HepG2 (cell line): ENCODE measurements around the gene GBP1. TPM values are rescaled to one million over a fixed set of nuclear protein-coding genes. Genes with fewer than 3 reads are reported as not detected.

Source experiments
- ATAC-seq: fragments of 200-7000 bp; cut with Tn5 transposase; 3 replicates; pipeline ENCODE4 v1.9.1; 2020; ENCODE audit warnings: mild to moderate bottlenecking, moderate library complexity
- BruUV-seq: library from RNA; stranded (reverse); fragments of 400-500 nt; replicated peaks from 2 replicates; lab custom pipeline; 2021; lab: Mats Ljungman, UMichigan
- CTCF ChIA-PET: fragments of 300-600 bp; formaldehyde crosslinking; extraction: SDS; loops from one replicate; lab custom pipeline; 2021; ENCODE audit warnings: low total read pairs, inconsistent platforms, low intra/inter-chr PET ratio; lab: Yijun Ruan, JAX
- POLR2A ChIA-PET: fragments of 350-600 bp; sonication (Branson Sonifier 250); formaldehyde crosslinking; loops from one replicate; lab custom pipeline; 2020; ENCODE audit warnings: antibody characterized with exemption, inconsistent platforms; lab: Yijun Ruan, JAX
- DNase-seq: peaks from one replicate; pipeline ENCODE4 v3.0.0-alpha.2; 2015; ENCODE audit warnings: low spot score
- FAIRE-seq: peaks from 3 replicates; lab custom pipeline; 2011; peaks lifted over from hg19 to GRCh38; lab: Jason Lieb, UNC
- H2AFZ ChIP-seq: one replicate; pipeline ENCODE4 v1.6.1; 2011; ENCODE audit warnings: low read length, inconsistent platforms
- H3K27ac ChIP-seq: fragments of 300-600 bp; 3 replicates; pipeline ENCODE4 v1.8.0; 2011; ENCODE audit warnings: mixed run types, mild to moderate bottlenecking, mixed read lengths, low read length, inconsistent platforms; ENCODE audit not compliant: insufficient read depth; ENCODE audit errors: extremely low read length
- H3K27me3 ChIP-seq, 2 experiments: fragments of 200-600 bp in 1 of 2; 2 replicates in 1 of 2; 3 replicates in 1 of 2; pipeline versions ENCODE4 v1.6.0 to v1.8.0; 2011; ENCODE audit warnings: low read length in 2 of 2, mild to moderate bottlenecking in 2 of 2, moderate library complexity in 2 of 2, inconsistent platforms in 1 of 2; ENCODE audit not compliant: insufficient read depth in 2 of 2, control insufficient read depth in 1 of 2
- H3K36me3 ChIP-seq, 2 experiments: fragments of 200-600 bp in 1 of 2; replicated peaks in 1 of 2; 2 replicates in 1 of 2; 3 replicates in 1 of 2; pipeline versions ENCODE4 v1.5.1 to v1.8.0; 2011; ENCODE audit warnings: low read length in 2 of 2, inconsistent platforms in 1 of 2; ENCODE audit not compliant: insufficient read depth in 2 of 2, control insufficient read depth in 1 of 2
- H3K4me1 ChIP-seq: 2 replicates; pipeline ENCODE4 v1.5.1; 2012; ENCODE audit warnings: low read length, inconsistent platforms; ENCODE audit not compliant: insufficient read depth
- H3K4me2 ChIP-seq: 2 replicates; pipeline ENCODE4 v1.6.0; 2011; ENCODE audit warnings: low read depth, low read length, inconsistent platforms
- H3K4me3 ChIP-seq, 3 experiments: fragments of 200-600 bp in 1 of 3; sonication (generic), shearing (Covaris generic) in 1 of 3; replicated peaks in 1 of 3; 2 replicates each; pipeline ENCODE4 v1.5.1; 2011 to 2016; ENCODE audit warnings: low read length in 3 of 3, inconsistent platforms in 2 of 3, low read depth in 2 of 3, mild to moderate bottlenecking in 2 of 3, control low read depth in 1 of 3, mixed read lengths in 1 of 3; ENCODE audit not compliant: insufficient read depth in 1 of 3
- H3K79me2 ChIP-seq: one replicate; pipeline ENCODE4 v1.6.1; 2011; ENCODE audit warnings: low read length, inconsistent platforms; ENCODE audit not compliant: insufficient read depth
- H3K9ac ChIP-seq: 2 replicates; pipeline ENCODE4 v1.6.0; 2011; ENCODE audit warnings: mild to moderate bottlenecking, low read depth, low read length, inconsistent platforms; ENCODE audit not compliant: insufficient read depth
- H3K9me3 ChIP-seq: 2 replicates; pipeline ENCODE4 v1.5.1; 2012; ENCODE audit warnings: mild to moderate bottlenecking, low read length
- H4K20me1 ChIP-seq: 2 replicates; pipeline ENCODE4 v1.6.0; 2011; ENCODE audit warnings: inconsistent platforms, mild to moderate bottlenecking, low read length, moderate library complexity; ENCODE audit not compliant: insufficient read depth
- JARID2 ChIP-seq: sonication (generic); formaldehyde crosslinking; IDR thresholded peaks from 2 replicates; pipeline ENCODE4 v1.8.1; 2023; ENCODE audit warnings: missing genetic modification reagents, inconsistent platforms; ENCODE audit not compliant: insufficient replicate concordance
- MTF2 ChIP-seq: sonication (generic); formaldehyde crosslinking; IDR thresholded peaks from 2 replicates; pipeline ENCODE4 v1.5.0; 2020; ENCODE audit warnings: missing genetic modification reagents, borderline replicate concordance
- RFX5 ChIP-seq: IDR thresholded peaks from 2 replicates; pipeline ENCODE4 v1.6.1; 2011; ENCODE audit warnings: low read depth, low read length, improper control_type of control experiment
- ZNF138 ChIP-seq: sonication (generic); formaldehyde crosslinking; IDR thresholded peaks from 2 replicates; pipeline ENCODE4 v1.5.0; 2020; ENCODE audit warnings: mild to moderate bottlenecking, low read depth, missing genetic modification reagents
- ZNF180 ChIP-seq: sonication (generic); formaldehyde crosslinking; IDR thresholded peaks from 2 replicates; pipeline ENCODE4 v1.4.0; 2020; ENCODE audit warnings: low read depth, missing genetic modification reagents, borderline replicate concordance
- ZNF343 ChIP-seq: sonication (generic); formaldehyde crosslinking; IDR thresholded peaks from 2 replicates; pipeline ENCODE4 v1.4.0; 2020; ENCODE audit warnings: mild to moderate bottlenecking, missing genetic modification reagents
- ZNF556 ChIP-seq: sonication (generic); formaldehyde crosslinking; IDR thresholded peaks from 2 replicates; pipeline ENCODE4 v1.4.0; 2020; ENCODE audit warnings: mild to moderate bottlenecking, missing genetic modification reagents, borderline replicate concordance
- ZNF878 ChIP-seq: sonication (generic); formaldehyde crosslinking; IDR thresholded peaks from 2 replicates; pipeline ENCODE4 v1.8.1; 2023; ENCODE audit warnings: mild to moderate bottlenecking, missing genetic modification reagents, moderate library complexity
- ZSCAN29 ChIP-seq: sonication (generic); formaldehyde crosslinking; conservative IDR thresholded peaks from 2 replicates; pipeline ENCODE4 v1.4.0; 2020; ENCODE audit warnings: mild to moderate bottlenecking, missing genetic modification reagents
- WGBS: methylation state at CpG from one replicate; pipeline ENCODE4 v1.1.6; 2017; ENCODE audit warnings: low lambda C conversion rate; 5-methylcytosine and 5-hydroxymethylcytosine counted together
- in situ Hi-C: cut with HindIII; loops from 2 replicates; pipeline ENCODE4 v1.10.0; 2017; ENCODE audit warnings: low pct_unique_long_range_greater_than_20kb; ENCODE audit not compliant: extremely low pct_ligation_motif_present
- intact Hi-C: fragments of 100-400 bp; cut with micrococcal nuclease; formaldehyde crosslinking; loops from one replicate; pipeline ENCODE4 v1.10.0; 2022; ENCODE audit not compliant: unreplicated experiment
- polyA plus RNA-seq, 8 experiments: library from polyadenylated mRNA; depleted of rRNA in 3 of 8; stranded (reverse) in 7 of 8; unstranded in 1 of 8; fragments of >200 nt; fragmentation: Illumina TruSeq in 4 of 8; extraction: Trizol in 4 of 8; gene quantifications; 2 replicates each; pipeline versions ENCODE4 v1.2.1 to v1.2.3, GENCODE V29; 2011 to 2016; ENCODE audit warnings: low read depth in 4 of 8, missing spikeins in 1 of 8, mixed read lengths in 1 of 8; ENCODE audit not compliant: insufficient read depth in 1 of 8
- total RNA-seq, 5 experiments: library from RNA; depleted of rRNA; stranded (reverse); fragments of >200 nt; fragmentation: Illumina TruSeq; extraction: Trizol; gene quantifications; 2 replicates each; pipeline ENCODE4 v1.2.3, GENCODE V29; 2016; ENCODE audit warnings: low read depth in 1 of 5
- TF ChIP-seq, protein P1 (sequence below): sonication (generic); formaldehyde crosslinking; IDR thresholded peaks from 2 replicates; pipeline ENCODE4 v1.4.0; 2020; ENCODE audit warnings: missing genetic modification reagents, borderline replicate concordance
- TF ChIP-seq, protein P2 (sequence below): sonication (generic); formaldehyde crosslinking; conservative IDR thresholded peaks from 2 replicates; pipeline ENCODE4 v1.8.0; 2022; ENCODE audit warnings: low read depth, missing genetic modification reagents
- TF ChIP-seq, protein P3 (sequence below): IDR thresholded peaks from 2 replicates; pipeline ENCODE4 v1.6.1; 2016; ENCODE audit warnings: mild to moderate bottlenecking

Gene GBP1
- total and polyA plus RNA-seq, 2 of the 13 experiments (the other 11 are each of a cell fraction or from before 2014, with no cell fraction given) = 0.62 to 2.3 TPM

DNA sequence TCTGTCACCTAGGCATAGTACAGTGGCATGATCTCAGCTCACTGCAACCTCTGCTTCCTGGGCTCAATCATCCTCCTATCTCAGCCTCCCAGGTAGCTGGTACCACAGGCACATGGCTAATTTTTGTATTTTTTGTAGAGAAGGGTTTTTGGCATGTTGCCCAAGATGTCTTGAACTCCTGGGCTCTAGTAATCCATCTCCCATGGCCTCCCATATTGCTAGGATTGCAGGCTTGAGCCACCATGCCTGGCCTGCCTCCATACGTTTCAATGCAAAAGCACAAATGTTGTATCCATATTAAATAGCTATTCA is 24.7 kb downstream of the GBP1 start:
- no peak overlapping the region for H3K4me2 ChIP-seq
- no peak overlapping the region for H3K27ac ChIP-seq
- CTCF ChIA-PET = no interaction called here
- H4K20me1 ChIP-seq = no peaks in the 10 kb centered on the region
- POLR2A ChIA-PET = no interaction called here
- H3K9me3 ChIP-seq = peaks cover 18% of the 10 kb centered on the region
- no peak for ATAC-seq
- H3K79me2 ChIP-seq = no peaks in the 10 kb centered on the region
- no peaks in the 10 kb centered on the region for H3K36me3 ChIP-seq
- no peak overlapping the region for H2AFZ ChIP-seq
- no peak for DNase-seq
- H3K4me3 ChIP-seq = no peak overlapping the region
- intact Hi-C loops = no loop called here
- in situ Hi-C loops = no loop called here
- H3K4me1 ChIP-seq = peaks cover 19% of the 10 kb centered on the region
- no peak for TF ChIP-seq ZNF878 (CRISPR knock-in tag)
- TF ChIP-seq, protein P1, sequence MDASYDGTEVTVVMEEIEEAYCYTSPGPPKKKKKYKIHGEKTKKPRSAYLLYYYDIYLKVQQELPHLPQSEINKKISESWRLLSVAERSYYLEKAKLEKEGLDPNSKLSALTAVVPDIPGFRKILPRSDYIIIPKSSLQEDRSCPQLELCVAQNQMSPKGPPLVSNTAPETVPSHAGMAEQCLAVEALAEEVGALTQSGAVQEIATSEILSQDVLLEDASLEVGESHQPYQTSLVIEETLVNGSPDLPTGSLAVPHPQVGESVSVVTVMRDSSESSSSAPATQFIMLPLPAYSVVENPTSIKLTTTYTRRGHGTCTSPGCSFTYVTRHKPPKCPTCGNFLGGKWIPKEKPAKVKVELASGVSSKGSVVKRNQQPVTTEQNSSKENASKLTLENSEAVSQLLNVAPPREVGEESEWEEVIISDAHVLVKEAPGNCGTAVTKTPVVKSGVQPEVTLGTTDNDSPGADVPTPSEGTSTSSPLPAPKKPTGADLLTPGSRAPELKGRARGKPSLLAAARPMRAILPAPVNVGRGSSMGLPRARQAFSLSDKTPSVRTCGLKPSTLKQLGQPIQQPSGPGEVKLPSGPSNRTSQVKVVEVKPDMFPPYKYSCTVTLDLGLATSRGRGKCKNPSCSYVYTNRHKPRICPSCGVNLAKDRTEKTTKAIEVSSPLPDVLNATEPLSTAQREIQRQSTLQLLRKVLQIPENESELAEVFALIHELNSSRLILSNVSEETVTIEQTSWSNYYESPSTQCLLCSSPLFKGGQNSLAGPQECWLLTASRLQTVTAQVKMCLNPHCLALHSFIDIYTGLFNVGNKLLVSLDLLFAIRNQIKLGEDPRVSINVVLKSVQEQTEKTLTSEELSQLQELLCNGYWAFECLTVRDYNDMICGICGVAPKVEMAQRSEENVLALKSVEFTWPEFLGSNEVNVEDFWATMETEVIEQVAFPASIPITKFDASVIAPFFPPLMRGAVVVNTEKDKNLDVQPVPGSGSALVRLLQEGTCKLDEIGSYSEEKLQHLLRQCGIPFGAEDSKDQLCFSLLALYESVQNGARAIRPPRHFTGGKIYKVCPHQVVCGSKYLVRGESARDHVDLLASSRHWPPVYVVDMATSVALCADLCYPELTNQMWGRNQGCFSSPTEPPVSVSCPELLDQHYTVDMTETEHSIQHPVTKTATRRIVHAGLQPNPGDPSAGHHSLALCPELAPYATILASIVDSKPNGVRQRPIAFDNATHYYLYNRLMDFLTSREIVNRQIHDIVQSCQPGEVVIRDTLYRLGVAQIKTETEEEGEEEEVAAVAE (CRISPR knock-in tag) = no peak
- no peak for TF ChIP-seq ZNF556 (CRISPR knock-in tag)
- TF ChIP-seq, all 625 proteins: peak for 0
- BruUV-seq = no TSS peak
- no peak overlapping the region for H3K9ac ChIP-seq
- FAIRE-seq = no peak
- no peaks in the 10 kb centered on the region for H3K27me3 ChIP-seq
- WGBS = 89% methylated on average over 1 of the region's 1 CpG

DNA sequence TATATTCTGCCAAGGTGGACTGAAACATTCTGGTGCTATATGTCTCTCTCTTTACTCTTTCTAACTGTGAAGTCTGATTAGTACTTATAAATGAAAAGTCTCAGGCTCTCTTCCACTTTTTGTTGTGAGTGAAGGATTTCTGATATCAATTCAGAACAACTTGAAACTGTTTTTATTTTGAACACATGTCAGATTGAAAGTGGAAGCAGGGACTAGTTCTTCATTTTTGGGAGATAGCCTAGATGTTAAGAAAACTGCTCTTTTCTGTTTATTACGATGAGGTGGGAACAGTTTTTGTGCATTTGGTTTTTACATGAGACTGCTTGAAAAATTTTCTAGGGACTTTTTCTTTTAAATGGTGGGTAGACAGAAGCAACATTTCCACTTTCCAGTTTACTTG is 27.8 kb downstream of the GBP1 start:
- ChIA-PET POLR2A (no interaction called here), CTCF (no interaction called here)
- H3K27ac ChIP-seq = no peak overlapping the region
- no peak overlapping the region for H3K9ac ChIP-seq
- in situ Hi-C loops (no loop called here), intact Hi-C loops (no loop called here)
- peaks cover 10% of the 10 kb centered on the region; the same call in 1 of the 2 replicates for H3K4me1 ChIP-seq
- H4K20me1 ChIP-seq = no peaks in the 10 kb centered on the region
- no peak overlapping the region for H2AFZ ChIP-seq
- ATAC-seq = no peak
- no TSS peak for BruUV-seq
- no peaks in the 10 kb centered on the region for H3K79me2 ChIP-seq
- H3K27me3 ChIP-seq = no peaks in the 10 kb centered on the region
- no peak for FAIRE-seq
- H3K4me3 ChIP-seq = no peak overlapping the region
- 20% methylated on average over 1 of the region's 1 CpG for WGBS
- no peak overlapping the region for H3K4me2 ChIP-seq
- no peak for DNase-seq
- no peaks in the 10 kb centered on the region for H3K9me3 ChIP-seq
- H3K36me3 ChIP-seq = no peaks in the 10 kb centered on the region
- TF ChIP-seq RFX5 = no peak
- TF ChIP-seq ZNF138 (CRISPR knock-in tag) = no peak
- no peak for TF ChIP-seq MTF2 (CRISPR knock-in tag)
- TF ChIP-seq, protein P2, sequence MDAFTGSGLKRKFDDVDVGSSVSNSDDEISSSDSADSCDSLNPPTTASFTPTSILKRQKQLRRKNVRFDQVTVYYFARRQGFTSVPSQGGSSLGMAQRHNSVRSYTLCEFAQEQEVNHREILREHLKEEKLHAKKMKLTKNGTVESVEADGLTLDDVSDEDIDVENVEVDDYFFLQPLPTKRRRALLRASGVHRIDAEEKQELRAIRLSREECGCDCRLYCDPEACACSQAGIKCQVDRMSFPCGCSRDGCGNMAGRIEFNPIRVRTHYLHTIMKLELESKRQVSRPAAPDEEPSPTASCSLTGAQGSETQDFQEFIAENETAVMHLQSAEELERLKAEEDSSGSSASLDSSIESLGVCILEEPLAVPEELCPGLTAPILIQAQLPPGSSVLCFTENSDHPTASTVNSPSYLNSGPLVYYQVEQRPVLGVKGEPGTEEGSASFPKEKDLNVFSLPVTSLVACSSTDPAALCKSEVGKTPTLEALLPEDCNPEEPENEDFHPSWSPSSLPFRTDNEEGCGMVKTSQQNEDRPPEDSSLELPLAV (CRISPR knock-in tag) = no peak
- no peak for TF ChIP-seq JARID2 (CRISPR knock-in tag)
- TF ChIP-seq, protein P3, sequence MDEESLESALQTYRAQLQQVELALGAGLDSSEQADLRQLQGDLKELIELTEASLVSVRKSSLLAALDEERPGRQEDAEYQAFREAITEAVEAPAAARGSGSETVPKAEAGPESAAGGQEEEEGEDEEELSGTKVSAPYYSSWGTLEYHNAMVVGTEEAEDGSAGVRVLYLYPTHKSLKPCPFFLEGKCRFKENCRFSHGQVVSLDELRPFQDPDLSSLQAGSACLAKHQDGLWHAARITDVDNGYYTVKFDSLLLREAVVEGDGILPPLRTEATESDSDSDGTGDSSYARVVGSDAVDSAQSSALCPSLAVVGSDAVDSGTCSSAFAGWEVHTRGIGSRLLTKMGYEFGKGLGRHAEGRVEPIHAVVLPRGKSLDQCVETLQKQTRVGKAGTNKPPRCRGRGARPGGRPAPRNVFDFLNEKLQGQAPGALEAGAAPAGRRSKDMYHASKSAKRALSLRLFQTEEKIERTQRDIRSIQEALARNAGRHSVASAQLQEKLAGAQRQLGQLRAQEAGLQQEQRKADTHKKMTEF (CRISPR knock-in tag) = no peak
- TF ChIP-seq ZSCAN29 = no peak
- TF ChIP-seq ZNF180 = no peak
- no peak for TF ChIP-seq ZNF343 (CRISPR knock-in tag)
